SK-N-SH (cell line): Measurements from ENCODE around the gene TAGLN2. TPM values are rescaled to one million over a fixed set of nuclear protein-coding genes. Genes with fewer than 3 reads are reported as not detected.

ENCODE experiments used
- CTCF ChIA-PET: fragments of 300-600, 350-600 bp; formaldehyde crosslinking; extraction: SDS; loops from one replicate; lab custom pipeline; 2021; lab: Yijun Ruan, JAX
- POLR2A ChIA-PET: fragments of 350-600 bp; sonication (Branson Sonifier 250); formaldehyde crosslinking; extraction: SDS; loops from one replicate; lab custom pipeline; 2020; ENCODE audit warnings: antibody characterized with exemption, inconsistent platforms; lab: Yijun Ruan, JAX
- DNase-seq: peaks from one replicate; pipeline ENCODE4 v3.0.0; 2012
- H2AFZ ChIP-seq: fragments of 200-600 bp; sonication (generic); 2 replicates; pipeline ENCODE4 v1.8.1; 2016; ENCODE audit warnings: antibody characterized with exemption, mild to moderate bottlenecking, low read depth
- H3F3A ChIP-seq: fragments of 200-600 bp; sonication (generic); replicated peaks from 2 replicates; pipeline ENCODE3; 2016; ENCODE audit warnings: antibody characterized with exemption, mild to moderate bottlenecking; ENCODE audit not compliant: insufficient read depth
- H3K27ac ChIP-seq, 2 experiments: fragments of 200-500 bp in 1 of 2; fragments of 200-600 bp in 1 of 2; sonication (Bioruptor generic) in 1 of 2; sonication (generic), shearing (Covaris generic) in 1 of 2; 2 replicates each; pipeline versions ENCODE4 v1.5.1 to v1.6.1; 2014 to 2016; ENCODE audit warnings: low read depth in 2 of 2, inconsistent platforms in 1 of 2, low read length in 1 of 2, mild to moderate bottlenecking in 1 of 2, mixed read lengths in 1 of 2
- H3K27me3 ChIP-seq: fragments of 200-600 bp; sonication (generic), shearing (Covaris generic); 2 replicates; pipeline ENCODE4 v1.6.1; 2016; ENCODE audit warnings: mixed run types; ENCODE audit not compliant: insufficient read depth
- H3K36me3 ChIP-seq, 2 experiments: fragments of 200-500 bp in 1 of 2; fragments of 200-600 bp in 1 of 2; sonication (Bioruptor generic) in 1 of 2; sonication (generic) in 1 of 2; replicated peaks in 1 of 2; 2 replicates each; pipeline versions ENCODE3 to v1.5.1; 2014 to 2016; ENCODE audit warnings: low read length in 1 of 2, mild to moderate bottlenecking in 1 of 2; ENCODE audit not compliant: insufficient read depth in 2 of 2, control insufficient read depth in 1 of 2
- H3K4me1 ChIP-seq, 2 experiments: fragments of 200-500 bp in 1 of 2; fragments of 200-600 bp in 1 of 2; sonication (Bioruptor generic) in 1 of 2; sonication (generic), shearing (Covaris generic) in 1 of 2; 2 replicates each; pipeline versions ENCODE4 v1.5.1 to v1.6.1; 2014 to 2016; ENCODE audit warnings: low read depth in 1 of 2, low read length in 1 of 2, mixed run types in 1 of 2; ENCODE audit not compliant: insufficient read depth in 2 of 2, control insufficient read depth in 1 of 2
- H3K4me2 ChIP-seq: fragments of 200-600 bp; sonication (generic), shearing (Covaris generic); 2 replicates; pipeline ENCODE4 v1.6.1; 2017; ENCODE audit warnings: mixed run types
- H3K4me3 ChIP-seq, 2 experiments: fragments of 200-500 bp in 1 of 2; fragments of 200-600 bp in 1 of 2; sonication (Bioruptor generic) in 1 of 2; sonication (generic), shearing (Covaris generic) in 1 of 2; 2 replicates each; pipeline versions ENCODE4 v1.5.1 to v1.8.1; 2014 to 2016; ENCODE audit warnings: low read depth in 2 of 2, inconsistent platforms in 1 of 2, low read length in 1 of 2, mild to moderate bottlenecking in 1 of 2, mixed read lengths in 1 of 2, moderate library complexity in 1 of 2
- H3K79me2 ChIP-seq: fragments of 200-600 bp; sonication (generic); 2 replicates; pipeline ENCODE4 v1.8.1; 2017; ENCODE audit warnings: mild to moderate bottlenecking; ENCODE audit not compliant: insufficient read depth
- H3K9ac ChIP-seq: fragments of 200-600 bp; sonication (generic); 2 replicates; pipeline ENCODE4 v1.6.1; 2017; ENCODE audit warnings: mixed run types
- H3K9me2 ChIP-seq: fragments of 200-600 bp; sonication (generic); 2 replicates; pipeline ENCODE4 v1.6.1; 2017; ENCODE audit warnings: mixed run types
- H3K9me3 ChIP-seq: fragments of 200-600 bp; sonication (generic); 2 replicates; pipeline ENCODE4 v1.6.1; 2017; ENCODE audit warnings: mixed run types, mild to moderate bottlenecking, moderate library complexity
- H4K20me1 ChIP-seq: fragments of 200-600 bp; sonication (generic); 2 replicates; pipeline ENCODE4 v1.6.1; 2017; ENCODE audit warnings: mild to moderate bottlenecking, mixed run types; ENCODE audit not compliant: insufficient read depth
- CHD2 ChIP-seq: fragments of 150-350 bp; IDR thresholded peaks from 2 replicates; pipeline ENCODE4 v1.6.1; 2018; ENCODE audit warnings: low read length; ENCODE audit not compliant: partially characterized antibody
- CTCF ChIP-seq: fragments of 200-600 bp; sonication (generic); IDR thresholded peaks from 2 replicates; pipeline ENCODE4 v1.6.1; 2017; ENCODE audit warnings: antibody characterized with exemption, mild to moderate bottlenecking, moderate library complexity
- EZH2phosphoT487 ChIP-seq: fragments of 200-600 bp; sonication (generic); IDR thresholded peaks from 2 replicates; pipeline ENCODE4 v1.6.1; 2017; ENCODE audit warnings: low read depth, mixed run types, mild to moderate bottlenecking, antibody characterized with exemption, moderate library complexity, borderline replicate concordance
- FOXJ3 ChIP-seq: sonication (generic); formaldehyde crosslinking; IDR thresholded peaks from 2 replicates; pipeline ENCODE4 v1.5.1; 2020; ENCODE audit warnings: mild to moderate bottlenecking, missing genetic modification reagents
- FOXM1 ChIP-seq: IDR thresholded peaks from 2 replicates; pipeline ENCODE4 v1.4.0; 2012; ENCODE audit warnings: low read depth, mild to moderate bottlenecking
- GATA2 ChIP-seq: sonication (generic); formaldehyde crosslinking; IDR thresholded peaks from 2 replicates; pipeline ENCODE4 v1.5.0; 2020; ENCODE audit warnings: mild to moderate bottlenecking, missing genetic modification reagents
- IRF3 ChIP-seq: fragments of 150-350 bp; IDR thresholded peaks from 2 replicates; pipeline ENCODE4 v1.6.1; 2016; ENCODE audit warnings: mild to moderate bottlenecking, low read depth, low read length
- JUND ChIP-seq: IDR thresholded peaks from 2 replicates; pipeline ENCODE4 v1.4.0; 2012
- MEF2A ChIP-seq: IDR thresholded peaks from 2 replicates; pipeline ENCODE4 v1.4.0; 2012; ENCODE audit warnings: low read depth, borderline replicate concordance
- MXI1 ChIP-seq: IDR thresholded peaks from 2 replicates; pipeline ENCODE4 v1.6.1; 2012; ENCODE audit warnings: mild to moderate bottlenecking, low read depth, low read length, improper control_type of control experiment
- NFIC ChIP-seq: IDR thresholded peaks from 2 replicates; pipeline ENCODE4 v1.4.0; 2012; ENCODE audit warnings: borderline replicate concordance
- NRF1 ChIP-seq: IDR thresholded peaks from 2 replicates; pipeline ENCODE4 v1.6.1; 2012; ENCODE audit warnings: low read depth, mild to moderate bottlenecking, low read length
- PBX3 ChIP-seq: IDR thresholded peaks from 2 replicates; pipeline ENCODE4; 2012
- POLR2AphosphoS5 ChIP-seq: IDR thresholded peaks from 2 replicates; pipeline ENCODE4 v1.6.1; 2012; ENCODE audit warnings: low read depth, low read length
- RAD21 ChIP-seq: IDR thresholded peaks from 2 replicates; pipeline ENCODE4 v1.6.1; 2012; ENCODE audit warnings: mild to moderate bottlenecking, low read length
- REST ChIP-seq: IDR thresholded peaks from 2 replicates; pipeline ENCODE4 v1.6.1; 2012; ENCODE audit warnings: mild to moderate bottlenecking, low read depth, low read length, moderate library complexity
- SIN3A ChIP-seq: IDR thresholded peaks from 2 replicates; pipeline ENCODE4 v1.6.1; 2012; ENCODE audit warnings: low read depth, mild to moderate bottlenecking, low read length, moderate library complexity, borderline replicate concordance
- TCF12 ChIP-seq: IDR thresholded peaks from 2 replicates; pipeline ENCODE4 v1.4.0; 2012
- TEAD4 ChIP-seq: IDR thresholded peaks from 2 replicates; pipeline ENCODE4 v1.4.0; 2012; ENCODE audit warnings: mild to moderate bottlenecking, borderline replicate concordance; ENCODE audit not compliant: insufficient read depth
- YY1 ChIP-seq: IDR thresholded peaks from 2 replicates; pipeline ENCODE4 v1.4.0; 2012; ENCODE audit warnings: low read depth, mild to moderate bottlenecking
- ZBTB33 ChIP-seq: IDR thresholded peaks from 2 replicates; pipeline ENCODE4 v1.4.0; 2012; ENCODE audit warnings: low read depth, borderline replicate concordance
- WGBS: methylation state at CpG from one replicate; pipeline ENCODE4 v1.1.6; 2017; ENCODE audit warnings: low lambda C conversion rate; 5-methylcytosine and 5-hydroxymethylcytosine counted together
- polyA plus RNA-seq, 3 experiments: library from polyadenylated mRNA; depleted of rRNA; stranded (reverse); fragments of >200 nt; gene quantifications; 2 replicates each; pipeline ENCODE4 v1.2.3, GENCODE V29; 2012

The TAGLN2 gene
- polyA plus RNA-seq, 1 of the 3 experiments (the other 2 are of a cell fraction) = 646 TPM

- no peak for TF ChIP-seq GATA2 (CRISPR knock-in tag)
- TF ChIP-seq NFIC = no peak
- no peak for TF ChIP-seq MEF2A
- no peak for TF ChIP-seq ZBTB33
- TF ChIP-seq TCF12 = no peak
- TF ChIP-seq, all 33 proteins: peak for 0
These were observed 16.6 kb upstream of the TAGLN2 start (continued) for GRCh38 chr1:159941591-159942560.

GRCh38 chr1:159941141-159941540, 15.8 kb upstream of the TAGLN2 start:
- TF ChIP-seq EZH2phosphoT487 (no peak), TEAD4 (no peak), FOXM1 (no peak), FOXJ3 (CRISPR knock-in tag) (no peak), NRF1 (no peak), JUND (no peak), CHD2 (no peak), CTCF (no peak), GATA2 (CRISPR knock-in tag) (no peak), MXI1 (no peak), YY1 (no peak), POLR2AphosphoS5 (no peak), PBX3 (no peak), REST (no peak), SIN3A (no peak), IRF3 (no peak), RAD21 (no peak)
- Histone ChIP-seq H4K20me1 (no peaks in the 10 kb centered on the region), H3K4me2 (no peak overlapping the region), H3K9ac (no peak overlapping the region), H3K36me3 (no peaks in the 10 kb centered on the region), H3K4me3 (no peak overlapping the region), H3K79me2 (no peaks in the 10 kb centered on the region), H3F3A (no peaks in the 10 kb centered on the region), H3K27ac (no peak overlapping the region), H2AFZ (no peak overlapping the region), H3K4me1 (peaks cover 0 to 38% of the 10 kb centered on the region in 2 experiments; a peak in 1 of 4 replicates), H3K27me3 (no peaks in the 10 kb centered on the region), H3K9me2 (no peaks in the 10 kb centered on the region), H3K9me3 (no peaks in the 10 kb centered on the region)
- ChIA-PET CTCF (interaction anchor here (1.1 to 22.3 kb wide), 3 partner anchors 18 to 65 kb away, joined by 3 to 460 read pairs (median 3); no protein-coding TSS in a partner anchor), POLR2A (interaction anchor here (0.8 kb wide), 1 partner anchor 65 kb away, joined by 3 read pairs; no protein-coding TSS in a partner anchor)
- DNase-seq = no peak
- WGBS = 80% methylated on average over 4 of the region's 5 CpGs
